Nephron (organoid): Measurements from ENCODE around the gene ATM.

Source experiments
- H3K27ac Mint-ChIP-seq, 3 experiments: 2 replicates each; pipeline ENCODE4 v1.8.0; 2020; ENCODE audit warnings: mixed read lengths in 3 of 3, mild to moderate bottlenecking in 2 of 3, moderate library complexity in 1 of 3
- H3K27me3 Mint-ChIP-seq: 2 replicates; pipeline ENCODE4 v1.8.0; 2021; ENCODE audit warnings: low read depth, mild to moderate bottlenecking, moderate library complexity, mixed read lengths
- H3K36me3 Mint-ChIP-seq: 2 replicates; pipeline ENCODE4 v1.8.0; 2020; ENCODE audit warnings: low read depth, mixed read lengths
- H3K4me1 Mint-ChIP-seq: 2 replicates; pipeline ENCODE4 v1.8.0; 2020; ENCODE audit warnings: mixed read lengths
- H3K4me3 Mint-ChIP-seq, 3 experiments: 2 replicates each; pipeline ENCODE4 v1.8.0; 2020; ENCODE audit warnings: mild to moderate bottlenecking in 3 of 3, mixed read lengths in 3 of 3, moderate library complexity in 2 of 3
- H3K9me3 Mint-ChIP-seq: 2 replicates; pipeline ENCODE4 v1.8.0; 2020; ENCODE audit warnings: mixed read lengths
- CTCF ChIP-seq, 3 experiments: fragments of 200-600 bp; sonication (generic); IDR thresholded peaks; one replicate each; pipeline ENCODE4 v1.5.0; 2021; ENCODE audit warnings: antibody characterized with exemption in 3 of 3; ENCODE audit not compliant: unreplicated experiment in 3 of 3

Gene ATM

DNA sequence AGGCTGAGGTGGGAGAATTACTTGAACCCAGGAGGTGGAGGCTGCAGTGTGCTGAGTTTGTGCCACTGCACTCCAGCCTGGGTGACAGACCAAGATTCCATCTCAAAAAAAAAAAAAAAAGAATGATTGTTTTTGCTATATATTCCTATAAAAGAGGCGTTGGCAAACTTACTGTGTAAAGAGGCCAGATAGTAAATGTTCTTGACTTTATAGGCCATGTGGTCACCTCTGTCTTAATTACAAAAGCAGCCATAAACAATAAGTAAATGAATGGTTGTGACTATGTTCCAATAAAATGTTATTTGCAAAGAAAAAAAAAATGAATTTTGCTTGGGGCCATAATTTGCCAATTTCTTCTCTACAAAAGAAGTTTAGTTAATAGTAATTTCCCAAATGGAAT is 12.3 kb downstream of the ATM start:
- Mint-ChIP-seq H3K4me1 (no peaks in the 10 kb centered on the region), H3K9me3 (peaks cover 4% of the 10 kb centered on the region)

DNA sequence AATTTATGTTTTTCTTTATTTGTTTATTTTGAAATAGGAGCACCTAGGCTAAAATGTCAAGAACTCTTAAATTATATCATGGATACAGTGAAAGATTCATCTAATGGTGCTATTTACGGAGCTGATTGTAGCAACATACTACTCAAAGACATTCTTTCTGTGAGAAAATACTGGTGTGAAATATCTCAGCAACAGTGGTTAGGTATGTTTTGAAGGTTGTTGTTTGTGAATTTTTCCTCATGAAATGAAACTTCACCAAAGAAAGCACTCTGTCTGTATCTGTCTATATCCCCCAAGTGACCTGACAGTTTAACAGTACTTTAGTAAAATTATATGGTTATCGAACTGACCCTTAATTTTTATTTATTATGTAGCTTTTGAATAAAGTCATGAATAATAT is 12.8 kb downstream of the ATM start:
- Mint-ChIP-seq H3K9me3 (peaks cover 4% of the 10 kb centered on the region), H3K4me1 (no peaks in the 10 kb centered on the region), H3K36me3 (peaks cover 63% of the 10 kb centered on the region), H3K27ac (no peak overlapping the region), H3K27me3 (no peaks in the 10 kb centered on the region), H3K4me3 (no peak overlapping the region)
- TF ChIP-seq CTCF (IDR thresholded peaks at IDR 0.05; ENCODE audit: unreplicated experiment in 3 of 3): no peak

More for the DNA sequence above, 12.3 kb downstream of the ATM start:
- no peak for TF ChIP-seq CTCF (IDR thresholded peaks at IDR 0.05; ENCODE audit: unreplicated experiment in 3 of 3)
- Mint-ChIP-seq H3K27ac (no peak overlapping the region), H3K36me3 (peaks cover 66% of the 10 kb centered on the region), H3K27me3 (no peaks in the 10 kb centered on the region), H3K4me3 (no peak overlapping the region)

- Mint-ChIP-seq H3K36me3 (peaks cover 59% of the 10 kb centered on the region), H3K4me3 (no peak overlapping the region), H3K27ac (no peak overlapping the region), H3K9me3 (peaks cover 4% of the 10 kb centered on the region), H3K4me1 (no peaks in the 10 kb centered on the region), H3K27me3 (no peaks in the 10 kb centered on the region)
- TF ChIP-seq CTCF (IDR thresholded peaks at IDR 0.05; ENCODE audit: unreplicated experiment in 3 of 3): no peak
These were observed 14.2 kb downstream of the ATM start for GRCh38 chr11:108237058-108237481.

- H3K9me3 Mint-ChIP-seq: peaks cover 4% of the 10 kb centered on the region
- no peak overlapping the region for H3K4me3 Mint-ChIP-seq
- H3K36me3 Mint-ChIP-seq: peaks cover 50% of the 10 kb centered on the region
- no peak overlapping the region for H3K27ac Mint-ChIP-seq
- no peak for TF ChIP-seq CTCF (IDR thresholded peaks at IDR 0.05; ENCODE audit: unreplicated experiment in 3 of 3)
- no peaks in the 10 kb centered on the region for H3K4me1 Mint-ChIP-seq
- H3K27me3 Mint-ChIP-seq: no peaks in the 10 kb centered on the region
These were observed 16.2 kb downstream of the ATM start for GRCh38 chr11:108239076-108239475.

GRCh38 chr11:108241330-108242037 is 18.6 kb downstream of the ATM start:
- Mint-ChIP-seq H3K27me3 (no peaks in the 10 kb centered on the region), H3K4me1 (no peaks in the 10 kb centered on the region), H3K4me3 (no peak overlapping the region), H3K27ac (no peak overlapping the region), H3K36me3 (peaks cover 50% of the 10 kb centered on the region), H3K9me3 (peaks cover 2% of the 10 kb centered on the region)
- TF ChIP-seq CTCF (IDR thresholded peaks at IDR 0.05; ENCODE audit: unreplicated experiment in 3 of 3): no peak

- no peak overlapping the region for H3K27ac Mint-ChIP-seq
- H3K4me3 Mint-ChIP-seq: no peak overlapping the region
- no peak for TF ChIP-seq CTCF (IDR thresholded peaks at IDR 0.05; ENCODE audit: unreplicated experiment in 3 of 3)
- H3K36me3 Mint-ChIP-seq: peaks cover 47% of the 10 kb centered on the region
- peaks cover 1% of the 10 kb centered on the region for H3K9me3 Mint-ChIP-seq
- no peaks in the 10 kb centered on the region for H3K27me3 Mint-ChIP-seq
- no peaks in the 10 kb centered on the region for H3K4me1 Mint-ChIP-seq
These were observed 19.6 kb downstream of the ATM start for GRCh38 chr11:108242422-108242821.
